H1 (cell line): ENCODE data around the gene CD248. TPM values are rescaled to one million over a fixed set of nuclear protein-coding genes. Genes with fewer than 3 reads are reported as not detected.

ENCODE experiments used
- NRF1 ChIP-seq: IDR thresholded peaks from 2 replicates; pipeline ENCODE4 v1.6.1; 2011; ENCODE audit warnings: mild to moderate bottlenecking, low read depth, low read length, improper control_type of control experiment
- POLR2A ChIP-seq, 2 experiments: IDR thresholded peaks; 1 replicate in 1 of 2; 2 replicates in 1 of 2; pipeline ENCODE4 v1.6.1; 2011; ENCODE audit warnings: low read depth in 2 of 2, low read length in 2 of 2, mild to moderate bottlenecking in 2 of 2; ENCODE audit errors: control extremely low read depth in 1 of 2
- POU5F1 ChIP-seq: IDR thresholded peaks from 2 replicates; pipeline ENCODE4 v1.6.1; 2011; ENCODE audit warnings: low read depth, mild to moderate bottlenecking, low read length, moderate library complexity
- RBBP5 ChIP-seq: IDR thresholded peaks from 2 replicates; pipeline ENCODE4 v1.7.1; 2012; ENCODE audit warnings: low read depth, mild to moderate bottlenecking, inconsistent platforms, low read length, moderate library complexity, borderline replicate concordance
- polyA plus RNA-seq, 7 experiments: library from polyadenylated mRNA; depleted of rRNA in 3 of 7; stranded (reverse) in 5 of 7; unstranded in 2 of 7; fragments of >200 nt in 5 of 7; fragments of 200-250 nt in 2 of 7; gene quantifications; 1 replicate in 5 of 7; 2 replicates in 1 of 7; 4 replicates in 1 of 7; pipeline versions ENCODE4 v1.2.1 to v1.2.3, GENCODE V29; 2011 to 2013; ENCODE audit warnings: missing spikeins in 2 of 7, mixed read lengths in 2 of 7
- total RNA-seq: library from RNA; stranded (reverse); fragmentation: NEBNext Ultra II Directional; extraction: Animal tissue kit (Norgen Biotek cat#: 25700); gene quantifications from 2 replicates; pipeline ENCODE4 v1.2.1, GENCODE V29; 2021
- TF ChIP-seq, protein P1 (sequence below): IDR thresholded peaks from 2 replicates; pipeline ENCODE4 v1.6.1; 2012; ENCODE audit warnings: inconsistent platforms

CD248 gene
- total and polyA plus RNA-seq, 2 of the 8 experiments (the other 6 are each of a cell fraction or from before 2014, with no cell fraction given), result 2.7 to 3.9 TPM

- TF ChIP-seq NRF1 (no peak), RBBP5 (no peak), POU5F1 (no peak), POLR2A (IDR thresholded peaks at IDR 0.05; ENCODE audit: control extremely low read depth in 1 of 2, low read depth in 2 of 2, low read length in 2 of 2) (no peak)
- TF ChIP-seq, protein P1, sequence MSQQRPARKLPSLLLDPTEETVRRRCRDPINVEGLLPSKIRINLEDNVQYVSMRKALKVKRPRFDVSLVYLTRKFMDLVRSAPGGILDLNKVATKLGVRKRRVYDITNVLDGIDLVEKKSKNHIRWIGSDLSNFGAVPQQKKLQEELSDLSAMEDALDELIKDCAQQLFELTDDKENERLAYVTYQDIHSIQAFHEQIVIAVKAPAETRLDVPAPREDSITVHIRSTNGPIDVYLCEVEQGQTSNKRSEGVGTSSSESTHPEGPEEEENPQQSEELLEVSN, result no peak
These were observed 29.5 kb downstream of the CD248 start (continued) for GRCh38 chr11:66287211-66287888.
